ENCODE results near the gene ATAD1.
"Not testable (repeated sequence)": the region's sequence is repeated elsewhere in the genome, so short reads cannot be mapped to it uniquely, and the experiment has no call there.

The ATAD1 gene, protein sequence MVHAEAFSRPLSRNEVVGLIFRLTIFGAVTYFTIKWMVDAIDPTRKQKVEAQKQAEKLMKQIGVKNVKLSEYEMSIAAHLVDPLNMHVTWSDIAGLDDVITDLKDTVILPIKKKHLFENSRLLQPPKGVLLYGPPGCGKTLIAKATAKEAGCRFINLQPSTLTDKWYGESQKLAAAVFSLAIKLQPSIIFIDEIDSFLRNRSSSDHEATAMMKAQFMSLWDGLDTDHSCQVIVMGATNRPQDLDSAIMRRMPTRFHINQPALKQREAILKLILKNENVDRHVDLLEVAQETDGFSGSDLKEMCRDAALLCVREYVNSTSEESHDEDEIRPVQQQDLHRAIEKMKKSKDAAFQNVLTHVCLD

GRCh38 chr10:87817609-87818504 is at the start of gene ATAD1:
ATAD1 (minus strand) TSS chr10:87818226; CDS start chr10:87814599, 3,627 bp downstream.
- DNase-seq: peak; percentile 88

- DNase-seq: no peak
Measured at GRCh38 chr10:87867453-87867852, 49.4 kb upstream of the ATAD1 start.

GRCh38 chr10:87866412-87866974 is 48.5 kb upstream of the ATAD1 start:
- DNase-seq: no peak

DNA sequence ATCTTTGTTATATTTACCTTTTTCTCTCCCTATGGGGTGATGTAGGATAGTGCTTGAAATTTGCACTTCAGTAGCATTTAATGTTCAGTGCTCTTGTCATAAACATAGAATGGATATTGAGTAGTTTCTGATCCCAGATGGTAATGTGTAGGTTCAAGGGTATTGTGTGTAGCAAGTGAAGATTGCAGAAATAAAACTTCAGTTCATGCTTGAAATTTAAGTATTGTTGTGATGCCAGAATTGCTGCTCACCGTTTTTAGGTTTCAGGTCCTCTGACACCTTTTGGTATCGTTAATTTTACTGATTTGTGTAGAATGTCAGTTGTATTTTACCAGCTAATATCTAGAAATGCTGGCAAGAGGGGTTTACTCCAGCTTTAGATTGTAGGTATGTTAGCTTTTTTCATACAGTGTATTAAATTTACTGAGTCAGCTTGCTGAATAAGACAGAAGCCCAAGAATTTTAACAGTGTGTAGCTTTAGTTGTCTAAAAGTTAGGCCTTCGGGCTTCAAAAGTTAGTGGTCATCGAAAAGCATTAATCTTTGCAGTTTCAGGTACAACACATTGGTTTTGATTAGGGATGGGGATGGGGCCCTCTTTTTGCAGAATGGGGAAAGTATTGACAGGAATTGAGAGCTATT is 47.3 kb upstream of the ATAD1 start:
- no peak for DNase-seq

DNA sequence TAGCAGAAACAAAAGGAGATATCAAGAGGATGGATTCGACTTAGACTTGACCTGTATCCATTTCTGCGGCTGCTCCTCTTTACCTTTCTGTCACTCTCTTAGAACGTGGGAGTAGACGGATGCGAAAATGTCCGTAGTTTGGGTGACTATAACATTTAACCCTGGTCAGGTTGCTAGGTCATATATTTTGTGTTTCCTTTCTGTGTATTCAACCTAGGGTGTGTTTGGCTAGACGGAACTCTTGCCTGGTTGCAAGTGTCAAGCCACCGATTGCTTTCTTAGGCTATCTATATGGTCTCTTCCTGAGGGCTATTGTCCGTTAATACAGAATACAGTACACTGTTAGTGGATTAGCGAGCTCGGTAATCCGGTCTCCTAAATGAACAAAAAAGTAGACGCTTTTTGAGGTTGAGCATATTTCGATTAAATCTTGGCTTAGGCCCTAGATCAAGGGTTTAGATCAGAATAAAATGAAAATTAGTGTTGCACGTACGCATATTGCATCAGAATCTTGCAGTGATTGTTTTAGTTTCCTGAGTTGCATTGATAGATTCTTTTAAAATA is 46.6 kb upstream of the ATAD1 start:
- DNase-seq: no peak

DNA sequence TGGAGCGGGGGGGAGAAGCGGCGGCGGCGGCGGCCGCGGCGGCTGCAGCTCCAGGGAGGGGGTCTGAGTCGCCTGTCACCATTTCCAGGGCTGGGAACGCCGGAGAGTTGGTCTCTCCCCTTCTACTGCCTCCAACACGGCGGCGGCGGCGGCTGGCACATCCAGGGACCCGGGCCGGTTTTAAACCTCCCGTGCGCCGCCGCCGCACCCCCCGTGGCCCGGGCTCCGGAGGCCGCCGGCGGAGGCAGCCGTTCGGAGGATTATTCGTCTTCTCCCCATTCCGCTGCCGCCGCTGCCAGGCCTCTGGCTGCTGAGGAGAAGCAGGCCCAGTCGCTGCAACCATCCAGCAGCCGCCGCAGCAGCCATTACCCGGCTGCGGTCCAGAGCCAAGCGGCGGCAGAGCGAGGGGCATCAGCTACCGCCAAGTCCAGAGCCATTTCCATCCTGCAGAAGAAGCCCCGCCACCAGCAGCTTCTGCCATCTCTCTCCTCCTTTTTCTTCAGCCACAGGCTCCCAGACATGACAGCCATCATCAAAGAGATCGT is 46.0 kb upstream of the ATAD1 start:
- peak; percentile 20 for DNase-seq

DNA sequence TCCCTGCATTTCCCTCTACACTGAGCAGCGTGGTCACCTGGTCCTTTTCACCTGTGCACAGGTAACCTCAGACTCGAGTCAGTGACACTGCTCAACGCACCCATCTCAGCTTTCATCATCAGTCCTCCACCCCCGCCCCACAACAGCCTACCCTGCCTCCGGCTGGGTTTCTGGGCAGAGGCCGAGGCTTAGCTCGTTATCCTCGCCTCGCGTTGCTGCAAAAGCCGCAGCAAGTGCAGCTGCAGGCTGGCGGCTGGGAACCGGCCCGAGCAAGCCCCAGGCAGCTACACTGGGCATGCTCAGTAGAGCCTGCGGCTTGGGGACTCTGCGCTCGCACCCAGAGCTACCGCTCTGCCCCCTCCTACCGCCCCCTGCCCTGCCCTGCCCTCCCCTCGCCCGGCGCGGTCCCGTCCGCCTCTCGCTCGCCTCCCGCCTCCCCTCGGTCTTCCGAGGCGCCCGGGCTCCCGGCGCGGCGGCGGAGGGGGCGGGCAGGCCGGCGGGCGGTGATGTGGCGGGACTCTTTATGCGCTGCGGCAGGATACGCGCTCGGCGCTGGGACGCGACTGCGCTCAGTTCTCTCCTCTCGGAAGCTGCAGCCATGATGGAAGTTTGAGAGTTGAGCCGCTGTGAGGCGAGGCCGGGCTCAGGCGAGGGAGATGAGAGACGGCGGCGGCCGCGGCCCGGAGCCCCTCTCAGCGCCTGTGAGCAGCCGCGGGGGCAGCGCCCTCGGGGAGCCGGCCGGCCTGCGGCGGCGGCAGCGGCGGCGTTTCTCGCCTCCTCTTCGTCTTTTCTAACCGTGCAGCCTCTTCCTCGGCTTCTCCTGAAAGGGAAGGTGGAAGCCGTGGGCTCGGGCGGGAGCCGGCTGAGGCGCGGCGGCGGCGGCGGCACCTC is 45.3 kb upstream of the ATAD1 start, which contains the start of the genes KLLN and PTEN:
TSS of gene KLLN (minus strand) at position 481 of the 891 bp plus-strand sequence. CDS start 1,046 bp downstream, outside the sequence.
TSS of gene PTEN (plus strand) at position 573 of the 891 bp plus-strand sequence. CDS start 845 bp downstream, outside the sequence.
- peak; percentile 83 for DNase-seq

- peak; percentile 73 for DNase-seq
Measured at GRCh38 chr10:87862679-87863052, 44.6 kb upstream of the ATAD1 start.

- peak; percentile 95 for DNase-seq
Measured at GRCh38 chr10:87861953-87862678, 44.1 kb upstream of the ATAD1 start.

GRCh38 chr10:87861566-87861952 is 43.5 kb upstream of the ATAD1 start:
- DNase-seq: peak; percentile 14

GRCh38 chr10:87860816-87861403 is 42.9 kb upstream of the ATAD1 start:
- DNase-seq: no peak

GRCh38 chr10:87860156-87860795 is 42.2 kb upstream of the ATAD1 start:
- no peak for DNase-seq

DNA sequence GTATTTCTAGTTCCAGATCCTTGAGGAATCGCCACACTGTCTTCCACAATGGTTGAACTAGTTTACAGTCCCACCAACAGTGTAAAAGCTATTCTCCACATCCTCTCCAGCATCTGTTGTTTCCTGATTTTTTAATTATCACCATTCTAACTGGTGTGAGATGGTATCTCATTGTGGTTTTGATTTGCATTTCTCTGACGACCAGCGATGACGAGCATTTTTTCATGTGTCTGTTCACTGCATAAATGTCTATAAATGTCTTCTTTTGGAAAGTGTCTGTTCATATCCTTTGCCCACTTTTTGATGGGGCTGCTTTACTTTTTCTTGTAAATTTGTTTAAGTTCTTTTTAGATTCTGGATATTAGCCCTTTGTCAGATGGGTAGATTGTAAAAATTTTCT is 37.6 kb upstream of the ATAD1 start:
- DNase-seq: not testable (repeated sequence)

- DNase-seq: not testable (repeated sequence)
Measured at GRCh38 chr10:87855247-87855646, 37.2 kb upstream of the ATAD1 start.

GRCh38 chr10:87852089-87852488 is 34.1 kb upstream of the ATAD1 start:
- DNase-seq: no peak

GRCh38 chr10:87850742-87851205 is 32.7 kb upstream of the ATAD1 start:
- peak; percentile 39 for DNase-seq

DNA sequence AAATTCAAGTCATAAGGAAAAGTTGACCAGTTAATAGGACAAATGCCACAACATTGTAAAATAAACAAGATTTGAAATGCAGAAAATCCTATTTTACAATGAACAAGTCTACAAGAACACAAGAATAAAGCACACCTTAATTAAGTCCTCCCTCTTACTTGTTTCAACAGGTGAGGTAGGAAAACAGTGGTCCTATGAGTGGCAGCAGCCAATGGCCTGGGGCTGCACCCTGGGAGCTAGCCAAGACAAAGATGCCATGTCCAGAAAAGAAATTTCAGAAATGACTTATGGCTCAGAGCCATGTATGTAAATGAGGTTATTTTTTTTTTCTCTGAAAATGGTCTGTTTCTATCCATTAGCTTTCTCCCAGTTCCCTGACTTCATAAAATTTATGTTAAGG is 31.0 kb upstream of the ATAD1 start:
- no peak for DNase-seq

DNA sequence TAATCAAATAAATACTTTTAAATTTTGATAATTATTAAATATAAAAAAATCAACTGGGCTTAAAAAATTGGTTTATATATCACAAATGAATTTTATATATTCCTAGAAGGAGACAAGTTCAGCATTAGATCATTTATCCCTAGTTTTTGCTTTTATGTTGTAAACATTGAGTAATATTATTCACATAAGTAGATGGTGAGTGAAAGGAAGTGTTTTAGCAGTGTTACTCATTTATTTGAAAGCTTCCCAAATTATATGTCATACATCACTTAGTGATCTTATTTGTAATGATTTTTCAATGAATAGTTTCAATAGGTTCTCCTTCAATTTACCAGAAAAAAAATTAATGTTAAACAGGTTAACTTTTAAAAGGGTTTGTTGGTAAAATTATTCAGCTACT is 29.5 kb upstream of the ATAD1 start:
- no peak for DNase-seq

- not testable (repeated sequence) for DNase-seq
Measured at GRCh38 chr10:87846711-87847110, 28.7 kb upstream of the ATAD1 start.

Data from stimulated activated CD4-positive, alpha-beta T cell treated with anti-CD3 and anti-CD28 coated beads, Interleukin-1b, Interleukin-23, amount 100 ng/mL, for 48 hours (primary cell).